Sigmoid colon (tissue), 7 donors: Measurements from ENCODE around the gene GRIN2A. TPM values are rescaled to one million over a fixed set of nuclear protein-coding genes. Genes with fewer than 3 reads are reported as not detected.

ENCODE experiments used
- DNase-seq: peaks from one replicate; pipeline ENCODE4 v3.0.0-alpha.2; 2019
- H3K27ac ChIP-seq, 4 donors: fragments of 200-600 bp; sonication (generic); one replicate each; pipeline ENCODE4 v1.5.1; 2016 to 2019; ENCODE audit warnings: mild to moderate bottlenecking in 1 of 4
- H3K27me3 ChIP-seq, 3 donors: fragments of 200-600 bp; sonication (generic); one replicate each; pipeline ENCODE4 v1.5.1; 2019; ENCODE audit warnings: mild to moderate bottlenecking in 1 of 3
- H3K36me3 ChIP-seq, 4 donors: fragments of 200-600 bp; sonication (generic); one replicate each; pipeline ENCODE4 v1.5.1; 2016 to 2019
- H3K4me1 ChIP-seq, 4 donors: fragments of 200-600 bp; sonication (generic); one replicate each; pipeline ENCODE4 v1.5.1; 2017 to 2019
- H3K4me3 ChIP-seq, 4 donors: fragments of 200-600 bp; sonication (generic); one replicate each; pipeline ENCODE4 v1.5.1; 2017 to 2019; ENCODE audit warnings: mild to moderate bottlenecking in 2 of 4, moderate library complexity in 1 of 4
- H3K9me3 ChIP-seq, 4 donors: fragments of 200-600 bp in 3 of 4; sonication (generic) in 3 of 4; one replicate each; pipeline versions ENCODE4 v1.5.1 to v1.6.1; 2013 to 2019
- CTCF ChIP-seq, 4 experiments: fragments of 450-650 bp in 3 of 4; fragments of 200-600 bp in 1 of 4; IDR thresholded peaks; one replicate each; pipeline ENCODE4 v1.5.1; 2016 to 2019; ENCODE audit warnings: antibody characterized with exemption in 4 of 4, mild to moderate bottlenecking in 3 of 4, moderate library complexity in 2 of 4
- EP300 ChIP-seq, 4 donors: sonication (generic); formaldehyde crosslinking; IDR thresholded peaks; one replicate each; pipeline ENCODE4 v1.6.1; 2017; ENCODE audit warnings: antibody characterized with exemption in 4 of 4
- POLR2A ChIP-seq, 2 donors: fragments of 450-650 bp; IDR thresholded peaks; one replicate each; pipeline ENCODE4 v1.6.1; 2016; ENCODE audit warnings: antibody characterized with exemption in 2 of 2, mild to moderate bottlenecking in 2 of 2, moderate library complexity in 2 of 2
- POLR2AphosphoS5 ChIP-seq, 4 donors: sonication (generic); formaldehyde crosslinking; IDR thresholded peaks; one replicate each; pipeline ENCODE4 v1.6.1; 2017; ENCODE audit warnings: antibody characterized with exemption in 4 of 4
- WGBS, 2 donors: extraction: QIAGEN DNeasy Blood & Tissue Kit; methylation state at CpG; one replicate each; pipeline ENCODE4 v1.1.7; 2013; 5-methylcytosine and 5-hydroxymethylcytosine counted together
- intact Hi-C: fragments of 100-400 bp; cut with DNase I; formaldehyde crosslinking; loops from one replicate; pipeline ENCODE4 v1.15.1; 2023
- polyA plus RNA-seq, 3 donors: library from polyadenylated mRNA; stranded (reverse); fragments of 200-250 nt; gene quantifications; one replicate each; pipeline ENCODE4 v1.2.3, GENCODE V29; 2013
- total RNA-seq, 4 donors: library from RNA; depleted of rRNA; stranded (reverse); fragments of >200 nt; gene quantifications; one replicate each; pipeline ENCODE4 v1.1.0, GENCODE V29; 2016
- donor health status: healthy with polysubstance abuse.
- donor health status: Bipolar disorder and iron deficiency.
- donor health status: healthy.

Gene GRIN2A
- total and polyA plus RNA-seq, 7 donors: under 0.01 to 0.36 (median 0.09) TPM

- DNase-seq: no peak
- WGBS, 2 donors: 48 to 60% methylated on average over 1 of the region's 1 CpG
- Histone ChIP-seq H3K4me3 (no peak overlapping the region), H3K27ac (peak overlapping the region in 2 of 4 donors; percentile 4 to 73), H3K27me3 (no peaks in the 10 kb centered on the region), H3K4me1 (peaks cover 0 to 12% (median 0%) of the 10 kb centered on the region in 4 donors), H3K9me3 (no peaks in the 10 kb centered on the region), H3K36me3 (no peaks in the 10 kb centered on the region)
- intact Hi-C loops: no loop called here
- no peak for TF ChIP-seq CTCF (IDR thresholded peaks at IDR 0.05)
- no peak for TF ChIP-seq EP300 (IDR thresholded peaks at IDR 0.05)
- no peak for TF ChIP-seq POLR2A (IDR thresholded peaks at IDR 0.05)
- TF ChIP-seq POLR2AphosphoS5 (IDR thresholded peaks at IDR 0.05): no peak
These were observed 14.0 kb downstream of the GRIN2A start for GRCh38 chr16:10168258-10168657.

GRCh38 chr16:10165643-10166042 is 16.6 kb downstream of the GRIN2A start:
- WGBS, 2 donors: 42 to 81% methylated on average over 1 of the region's 1 CpG
- TF ChIP-seq EP300 (IDR thresholded peaks at IDR 0.05) (no peak), CTCF (IDR thresholded peaks at IDR 0.05) (no peak), POLR2AphosphoS5 (IDR thresholded peaks at IDR 0.05) (no peak), POLR2A (IDR thresholded peaks at IDR 0.05) (no peak)
- Histone ChIP-seq H3K9me3 (no peaks in the 10 kb centered on the region), H3K36me3 (no peaks in the 10 kb centered on the region), H3K4me1 (peaks cover 0 to 12% (median 0%) of the 10 kb centered on the region in 4 donors), H3K27me3 (no peaks in the 10 kb centered on the region), H3K27ac (no peak overlapping the region), H3K4me3 (no peak overlapping the region)
- intact Hi-C loops: no loop called here
- no peak for DNase-seq

GRCh38 chr16:10162981-10163380 is 19.2 kb downstream of the GRIN2A start:
- Histone ChIP-seq H3K36me3 (no peaks in the 10 kb centered on the region), H3K4me3 (no peak overlapping the region), H3K27me3 (no peaks in the 10 kb centered on the region), H3K27ac (no peak overlapping the region), H3K4me1 (peaks cover 0 to 6% (median 0%) of the 10 kb centered on the region in 4 donors), H3K9me3 (no peaks in the 10 kb centered on the region)
- intact Hi-C loops: no loop called here
- WGBS, 2 donors: 33 to 73% methylated on average over 1 of the region's 1 CpG
- no peak for DNase-seq
- TF ChIP-seq POLR2A (IDR thresholded peaks at IDR 0.05): no peak
- no peak for TF ChIP-seq POLR2AphosphoS5 (IDR thresholded peaks at IDR 0.05)
- TF ChIP-seq EP300 (IDR thresholded peaks at IDR 0.05): no peak
- TF ChIP-seq CTCF (IDR thresholded peaks at IDR 0.05): no peak

- Histone ChIP-seq H3K4me3 (no peak overlapping the region), H3K27ac (no peak overlapping the region), H3K36me3 (no peaks in the 10 kb centered on the region), H3K4me1 (no peaks in the 10 kb centered on the region), H3K27me3 (no peaks in the 10 kb centered on the region), H3K9me3 (no peaks in the 10 kb centered on the region)
- intact Hi-C loops: no loop called here
- TF ChIP-seq EP300 (IDR thresholded peaks at IDR 0.05) (no peak), POLR2AphosphoS5 (IDR thresholded peaks at IDR 0.05) (no peak), POLR2A (IDR thresholded peaks at IDR 0.05) (no peak), CTCF (IDR thresholded peaks at IDR 0.05) (no peak)
- no peak for DNase-seq
- whole genome bisulfite sequencing, 2 donors: 88% methylated on average over 4 of the region's 4 CpGs
These were observed 26.1 kb downstream of the GRIN2A start for GRCh38 chr16:10156099-10156498.

- Histone ChIP-seq H3K27me3 (no peaks in the 10 kb centered on the region), H3K9me3 (no peaks in the 10 kb centered on the region), H3K4me1 (no peaks in the 10 kb centered on the region), H3K27ac (no peak overlapping the region), H3K4me3 (no peak overlapping the region), H3K36me3 (no peaks in the 10 kb centered on the region)
- TF ChIP-seq POLR2A (IDR thresholded peaks at IDR 0.05) (no peak), CTCF (IDR thresholded peaks at IDR 0.05) (no peak), POLR2AphosphoS5 (IDR thresholded peaks at IDR 0.05) (no peak), EP300 (IDR thresholded peaks at IDR 0.05) (no peak)
- DNase-seq: no peak
- WGBS, 2 donors: 47 to 72% methylated on average over 2 of the region's 2 CpGs
- intact Hi-C loops: no loop called here
These were observed 27.8 kb downstream of the GRIN2A start for GRCh38 chr16:10154389-10154788.
